Tibial nerve (tissue), 4 donors: ENCODE results near the gene SPOCK1. TPM values are rescaled to one million over a fixed set of nuclear protein-coding genes. Genes with fewer than 3 reads are reported as not detected.

Experiments
- DNase-seq, 2 donors: peaks; one replicate each; pipeline ENCODE4 v3.0.0-alpha.2; 2019; ENCODE audit warnings: low spot score in 2 of 2
- H3K27ac ChIP-seq, 4 donors: fragments of 200-600 bp; sonication (generic) in 3 of 4; one replicate each; pipeline ENCODE4 v1.5.1; 2017 to 2019; ENCODE audit warnings: mild to moderate bottlenecking in 1 of 4
- H3K27me3 ChIP-seq, 2 donors: fragments of 200-600 bp; sonication (generic) in 1 of 2; one replicate each; pipeline versions ENCODE4 v1.5.1 to v1.6.0; 2017 to 2019
- H3K36me3 ChIP-seq, 3 donors: fragments of 200-600 bp; sonication (generic); one replicate each; pipeline ENCODE4 v1.5.1; 2018 to 2019
- H3K4me1 ChIP-seq, 4 donors: fragments of 200-600 bp; sonication (generic) in 3 of 4; one replicate each; pipeline ENCODE4 v1.5.1; 2017 to 2019
- H3K4me3 ChIP-seq, 4 donors: fragments of 200-600 bp; sonication (generic) in 3 of 4; one replicate each; pipeline ENCODE4 v1.5.1; 2017 to 2019; ENCODE audit warnings: mild to moderate bottlenecking in 1 of 4, moderate library complexity in 1 of 4
- H3K9me3 ChIP-seq, 4 donors: fragments of 200-600 bp; sonication (generic) in 3 of 4; one replicate each; pipeline ENCODE4 v1.5.1; 2017 to 2019
- CTCF ChIP-seq, 5 experiments: fragments of 200-600 bp in 3 of 5; fragments of 450-650 bp in 2 of 5; sonication (generic) in 3 of 5; IDR thresholded peaks; one replicate each; pipeline ENCODE4 v1.5.1; 2016 to 2019; ENCODE audit warnings: antibody characterized with exemption in 5 of 5, mild to moderate bottlenecking in 3 of 5, moderate library complexity in 2 of 5
- EP300 ChIP-seq, 2 donors: sonication (generic); formaldehyde crosslinking; IDR thresholded peaks; one replicate each; pipeline ENCODE4 v1.6.1; 2017; ENCODE audit warnings: antibody characterized with exemption in 2 of 2, mild to moderate bottlenecking in 1 of 2
- POLR2A ChIP-seq, 2 donors: fragments of 450-650 bp; IDR thresholded peaks; one replicate each; pipeline ENCODE4 v1.6.1; 2017; ENCODE audit warnings: antibody characterized with exemption in 2 of 2, mild to moderate bottlenecking in 2 of 2, moderate library complexity in 2 of 2
- WGBS, 2 donors: methylation state at CpG; one replicate each; pipeline ENCODE4 v1.1.5; 2018; 5-methylcytosine and 5-hydroxymethylcytosine counted together
- total RNA-seq, 4 donors: library from RNA; depleted of rRNA; stranded (reverse); fragments of >200 nt; gene quantifications; one replicate each; pipeline ENCODE4 v1.1.0, GENCODE V29; 2016

The SPOCK1 gene
- total RNA-seq, 4 donors from 2014 or later = 39.8 to 119 (median 73.1) TPM

GRCh38 chr5:137280656-137281055 is 218.5 kb downstream of the SPOCK1 start:
- WGBS, 2 donors = 55 to 60% methylated on average over 3 of the region's 3 CpGs
- no peak for TF ChIP-seq EP300 (IDR thresholded peaks at IDR 0.05)
- TF ChIP-seq CTCF (IDR thresholded peaks at IDR 0.05) = no peak
- no peak for TF ChIP-seq POLR2A (IDR thresholded peaks at IDR 0.05)
- H3K27me3 ChIP-seq = no peaks in the 10 kb centered on the region

GRCh38 chr5:137279521-137280231 is 219.4 kb downstream of the SPOCK1 start:
- no peaks in the 10 kb centered on the region for H3K36me3 ChIP-seq
- no peaks in the 10 kb centered on the region for H3K4me1 ChIP-seq
- H3K27ac ChIP-seq = no peak overlapping the region
- TF ChIP-seq POLR2A (IDR thresholded peaks at IDR 0.05) (no peak), CTCF (IDR thresholded peaks at IDR 0.05) (no peak), EP300 (IDR thresholded peaks at IDR 0.05) (no peak)
- no peak for DNase-seq
- 84 to 87% methylated on average over 6 of the region's 6 CpGs for WGBS, 2 donors
- no peaks in the 10 kb centered on the region for H3K27me3 ChIP-seq
- H3K4me3 ChIP-seq = no peak overlapping the region
- H3K9me3 ChIP-seq = no peaks in the 10 kb centered on the region

More at GRCh38 chr5:137280656-137281055, 218.5 kb downstream of the SPOCK1 start:
- DNase-seq = no peak
- Histone ChIP-seq H3K4me3 (no peak overlapping the region), H3K36me3 (no peaks in the 10 kb centered on the region), H3K27ac (no peak overlapping the region), H3K4me1 (no peaks in the 10 kb centered on the region), H3K9me3 (no peaks in the 10 kb centered on the region)

- WGBS, 2 donors = 96 to 98% methylated on average over 5 of the region's 5 CpGs
- Histone ChIP-seq H3K9me3 (no peaks in the 10 kb centered on the region), H3K36me3 (no peaks in the 10 kb centered on the region), H3K4me3 (no peak overlapping the region), H3K4me1 (no peaks in the 10 kb centered on the region), H3K27ac (no peak overlapping the region), H3K27me3 (no peaks in the 10 kb centered on the region)
- DNase-seq = no peak
- no peak for TF ChIP-seq CTCF (IDR thresholded peaks at IDR 0.05)
- TF ChIP-seq EP300 (IDR thresholded peaks at IDR 0.05) = no peak
- TF ChIP-seq POLR2A (IDR thresholded peaks at IDR 0.05) = no peak
Observed at GRCh38 chr5:137278476-137278875, 220.7 kb downstream of the SPOCK1 start.

GRCh38 chr5:137275083-137275482 is 224.0 kb downstream of the SPOCK1 start:
- H3K27me3 ChIP-seq = no peaks in the 10 kb centered on the region
- H3K4me3 ChIP-seq = no peak overlapping the region
- 78 to 89% methylated on average over 2 of the region's 2 CpGs for WGBS, 2 donors
- no peak overlapping the region for H3K27ac ChIP-seq
- no peaks in the 10 kb centered on the region for H3K4me1 ChIP-seq
- no peaks in the 10 kb centered on the region for H3K36me3 ChIP-seq
- no peaks in the 10 kb centered on the region for H3K9me3 ChIP-seq
- TF ChIP-seq EP300 (IDR thresholded peaks at IDR 0.05) = no peak
- TF ChIP-seq CTCF (IDR thresholded peaks at IDR 0.05) = no peak
- no peak for TF ChIP-seq POLR2A (IDR thresholded peaks at IDR 0.05)
- DNase-seq = no peak

- DNase-seq = no peak
- WGBS, 2 donors = 75 to 76% methylated on average over 1 of the region's 1 CpG
- Histone ChIP-seq H3K9me3 (no peaks in the 10 kb centered on the region), H3K36me3 (no peaks in the 10 kb centered on the region), H3K27ac (no peak overlapping the region), H3K4me3 (no peak overlapping the region), H3K27me3 (no peaks in the 10 kb centered on the region), H3K4me1 (peaks cover 0 to 3% (median 0%) of the 10 kb centered on the region in 4 donors)
- TF ChIP-seq EP300 (IDR thresholded peaks at IDR 0.05) (no peak), POLR2A (IDR thresholded peaks at IDR 0.05) (no peak), CTCF (IDR thresholded peaks at IDR 0.05) (no peak)
Observed at GRCh38 chr5:137273511-137273910, 225.6 kb downstream of the SPOCK1 start.
